H1 (cell line): ENCODE measurements around the gene RTEL1. TPM values are rescaled to one million over a fixed set of nuclear protein-coding genes. Genes with fewer than 3 reads are reported as not detected.

Experiments
- CTCF ChIA-PET: fragments of 300-600 bp; sonication (Branson Sonifier 250); formaldehyde crosslinking; loops from one replicate; lab custom pipeline; 2021; ENCODE audit not compliant: partially characterized antibody; lab: Charles Lee
- POLR2A ChIA-PET: fragments of 300-600 bp; sonication (Branson Sonifier 250); formaldehyde crosslinking; loops from one replicate; lab custom pipeline; 2021; ENCODE audit warnings: inconsistent platforms; ENCODE audit not compliant: partially characterized antibody; lab: Charles Lee
- DNase-seq, 2 experiments: peaks; one replicate each; pipeline versions ENCODE4 v3.0.0 to v3.0.0-alpha.2; 2010 to 2022; ENCODE audit warnings: low spot score in 2 of 2, low read depth in 1 of 2, mixed read lengths in 1 of 2
- FAIRE-seq: peaks from 2 replicates; lab custom pipeline; 2011; peaks lifted over from hg19 to GRCh38; lab: Jason Lieb, UNC
- H2AFZ ChIP-seq: 2 replicates; pipeline ENCODE4 v1.8.1; 2012; ENCODE audit warnings: low read length, inconsistent platforms
- H2AK5ac ChIP-seq: 2 replicates; pipeline ENCODE4 v1.6.1; 2013; ENCODE audit warnings: low read depth, low read length
- H2BK120ac ChIP-seq: replicated peaks from 2 replicates; pipeline ENCODE3; 2013; ENCODE audit warnings: low read depth, low read length, inconsistent platforms
- H2BK12ac ChIP-seq: 2 replicates; pipeline ENCODE4 v1.6.1; 2013; ENCODE audit warnings: low read depth, low read length
- H2BK15ac ChIP-seq: 2 replicates; pipeline ENCODE4 v1.6.1; 2013; ENCODE audit warnings: low read length
- H2BK20ac ChIP-seq: 2 replicates; pipeline ENCODE4 v1.6.1; 2013; ENCODE audit warnings: low read length
- H2BK5ac ChIP-seq: 2 replicates; pipeline ENCODE4 v1.6.1; 2013; ENCODE audit warnings: low read depth, low read length
- H3K14ac ChIP-seq: 2 replicates; pipeline ENCODE4 v1.6.1; 2013; ENCODE audit warnings: inconsistent platforms; ENCODE audit not compliant: insufficient read length
- H3K18ac ChIP-seq: 2 replicates; pipeline ENCODE4 v1.6.1; 2013; ENCODE audit warnings: low read length; ENCODE audit errors: extremely low read depth
- H3K23ac ChIP-seq: 2 replicates; pipeline ENCODE4 v1.6.1; 2013; ENCODE audit warnings: inconsistent platforms; ENCODE audit not compliant: insufficient read length
- H3K23me2 ChIP-seq: 2 replicates; pipeline ENCODE4 v1.6.1; 2013; ENCODE audit warnings: low read depth, low read length
- H3K27ac ChIP-seq: 2 replicates; pipeline ENCODE4 v1.6.1; 2011; ENCODE audit warnings: low read depth, low read length, inconsistent platforms
- H3K27me3 ChIP-seq, 4 experiments: replicated peaks in 1 of 4; 1 replicate in 1 of 4; 2 replicates in 3 of 4; pipeline versions ENCODE4 v1.6.1 to v1.8.1; 2011 to 2013; ENCODE audit warnings: low read length in 3 of 4, mild to moderate bottlenecking in 3 of 4, inconsistent platforms in 2 of 4, mixed read lengths in 2 of 4, moderate library complexity in 1 of 4; ENCODE audit not compliant: control insufficient read depth in 3 of 4, insufficient read depth in 3 of 4; ENCODE audit errors: extremely low read depth in 1 of 4
- H3K36me3 ChIP-seq, 4 experiments: 2 replicates each; pipeline versions ENCODE4 v1.6.1 to v1.8.1; 2011 to 2013; ENCODE audit warnings: mild to moderate bottlenecking in 4 of 4, low read length in 3 of 4, moderate library complexity in 2 of 4, control low read depth in 1 of 4, inconsistent platforms in 1 of 4; ENCODE audit not compliant: insufficient read depth in 4 of 4, control insufficient read depth in 2 of 4
- H3K4ac ChIP-seq: replicated peaks from 2 replicates; pipeline ENCODE3; 2013; ENCODE audit warnings: low read length, low read depth, mixed read lengths, inconsistent platforms; ENCODE audit not compliant: insufficient read length
- H3K4me1 ChIP-seq, 4 experiments: replicated peaks in 1 of 4; 1 replicate in 1 of 4; 2 replicates in 3 of 4; pipeline versions ENCODE4 v1.6.1 to v1.8.1; 2011 to 2013; ENCODE audit warnings: low read length in 3 of 4, inconsistent platforms in 2 of 4, mixed read lengths in 1 of 4; ENCODE audit not compliant: insufficient read depth in 4 of 4, control insufficient read depth in 3 of 4
- H3K4me2 ChIP-seq, 2 experiments: 2 replicates each; pipeline versions ENCODE4 v1.6.1 to v1.8.1; 2011 to 2013; ENCODE audit warnings: low read depth in 2 of 2, low read length in 2 of 2, control low read depth in 1 of 2, inconsistent platforms in 1 of 2, mild to moderate bottlenecking in 1 of 2; ENCODE audit not compliant: insufficient read depth in 1 of 2
- H3K4me3 ChIP-seq, 4 experiments: fragments of 200-600, 300-600 bp in 1 of 4; sonication (generic), shearing (Covaris generic), sonication (Bioruptor Twin) in 1 of 4; 2 replicates each; pipeline versions ENCODE4 v1.5.1 to v1.8.1; 2011 to 2016; ENCODE audit warnings: low read length in 4 of 4, low read depth in 3 of 4, control low read depth in 2 of 4, inconsistent platforms in 2 of 4, mild to moderate bottlenecking in 2 of 4, mixed read lengths in 1 of 4, moderate library complexity in 1 of 4; ENCODE audit not compliant: insufficient read depth in 2 of 4; ENCODE audit errors: extremely low read depth in 1 of 4
- H3K56ac ChIP-seq: replicated peaks from 2 replicates; pipeline ENCODE3; 2013; ENCODE audit warnings: low read depth, mild to moderate bottlenecking, mixed read lengths, low read length, inconsistent platforms; ENCODE audit not compliant: insufficient read length
- H3K79me1 ChIP-seq: 2 replicates; pipeline ENCODE4 v1.6.1; 2013; ENCODE audit warnings: low read depth, low read length, control low read depth
- H3K79me2 ChIP-seq, 2 experiments: 2 replicates each; pipeline versions ENCODE4 v1.6.1 to v1.8.1; 2012 to 2013; ENCODE audit warnings: low read length in 2 of 2, mild to moderate bottlenecking in 2 of 2, inconsistent platforms in 1 of 2; ENCODE audit not compliant: insufficient read depth in 2 of 2, control insufficient read depth in 1 of 2
- H3K9ac ChIP-seq, 4 experiments: replicated peaks in 1 of 4; 1 replicate in 1 of 4; 2 replicates in 3 of 4; pipeline versions ENCODE4 v1.6.1 to v1.8.1; 2011 to 2013; ENCODE audit warnings: low read depth in 3 of 4, low read length in 3 of 4, control low read depth in 2 of 4, mild to moderate bottlenecking in 2 of 4, moderate library complexity in 2 of 4, inconsistent platforms in 1 of 4; ENCODE audit errors: extremely low read depth in 1 of 4
- H3K9me3 ChIP-seq, 2 experiments: 2 replicates each; pipeline versions ENCODE4 v1.6.1 to v1.8.1; 2012 to 2013; ENCODE audit warnings: mild to moderate bottlenecking in 2 of 2, moderate library complexity in 2 of 2, control low read depth in 1 of 2, inconsistent platforms in 1 of 2, low read depth in 1 of 2, low read length in 1 of 2, mixed read lengths in 1 of 2; ENCODE audit not compliant: insufficient read depth in 2 of 2
- H4K20me1 ChIP-seq, 2 experiments: replicated peaks in 1 of 2; 2 replicates each; pipeline versions ENCODE3 to v1.8.1; 2011 to 2013; ENCODE audit warnings: inconsistent platforms in 2 of 2, low read length in 2 of 2, mild to moderate bottlenecking in 1 of 2; ENCODE audit not compliant: insufficient read depth in 2 of 2, control insufficient read depth in 1 of 2
- H4K5ac ChIP-seq: 2 replicates; pipeline ENCODE4 v1.6.1; 2013; ENCODE audit warnings: low read length, low read depth, mixed read lengths, inconsistent platforms; ENCODE audit not compliant: insufficient read length
- H4K8ac ChIP-seq: 2 replicates; pipeline ENCODE4 v1.8.0; 2013; ENCODE audit warnings: mild to moderate bottlenecking, moderate library complexity, low read length, inconsistent platforms; ENCODE audit not compliant: insufficient read depth; ENCODE audit errors: extremely low read depth
- H4K91ac ChIP-seq: replicated peaks from 2 replicates; pipeline ENCODE3; 2013; ENCODE audit warnings: low read length, mixed read lengths, inconsistent platforms; ENCODE audit not compliant: insufficient read length
- BACH1 ChIP-seq: IDR thresholded peaks from 2 replicates; pipeline ENCODE4 v1.6.1; 2012; ENCODE audit warnings: low read length, improper control_type of control experiment
- BCL11A ChIP-seq, 2 experiments: IDR thresholded peaks; one replicate each; pipeline ENCODE4 v1.6.1; 2011; ENCODE audit warnings: low read depth in 2 of 2, low read length in 2 of 2, mild to moderate bottlenecking in 2 of 2
- CHD1 ChIP-seq: IDR thresholded peaks from 2 replicates; pipeline ENCODE4 v1.6.1; 2012; ENCODE audit warnings: low read depth, low read length, improper control_type of control experiment
- HDAC6 ChIP-seq: IDR thresholded peaks from one replicate; pipeline ENCODE4 v1.7.1; 2012; ENCODE audit warnings: low read depth, mild to moderate bottlenecking, inconsistent platforms, low read length, moderate library complexity
- JUN ChIP-seq: IDR thresholded peaks from 2 replicates; pipeline ENCODE4 v1.6.1; 2011; ENCODE audit warnings: low read depth, mild to moderate bottlenecking, improper control_type of control experiment, low read length
- POLR2AphosphoS5 ChIP-seq: IDR thresholded peaks from 2 replicates; pipeline ENCODE4 v1.6.1; 2011; ENCODE audit warnings: low read depth, low read length
- SP1 ChIP-seq: IDR thresholded peaks from 2 replicates; pipeline ENCODE4 v1.6.1; 2011; ENCODE audit warnings: low read depth, low read length
- TBP ChIP-seq: IDR thresholded peaks from 2 replicates; pipeline ENCODE4 v1.6.1; 2011; ENCODE audit warnings: low read depth, low read length, improper control_type of control experiment
- WGBS, 2 experiments: shearing (Covaris generic) in 1 of 2; methylation state at CpG; one replicate each; pipeline versions ENCODE4 v1.1.6 to v1.1.7; 2013 to 2015; ENCODE audit warnings: low lambda C conversion rate in 2 of 2, mixed read lengths in 2 of 2, inconsistent platforms in 1 of 2, low coverage in 1 of 2, missing lambda C conversion rate in 1 of 2; ENCODE audit not compliant: insufficient replicate concordance in 2 of 2, insufficient coverage in 1 of 2, insufficient read length in 1 of 2; ENCODE audit errors: extremely low coverage in 1 of 2, missing lambda C conversion rate in 1 of 2; 5-methylcytosine and 5-hydroxymethylcytosine counted together
- polyA plus RNA-seq, 7 experiments: library from polyadenylated mRNA; depleted of rRNA in 3 of 7; stranded (reverse) in 5 of 7; unstranded in 2 of 7; fragments of >200 nt in 5 of 7; fragments of 200-250 nt in 2 of 7; gene quantifications; 1 replicate in 5 of 7; 2 replicates in 1 of 7; 4 replicates in 1 of 7; pipeline versions ENCODE4 v1.2.1 to v1.2.3, GENCODE V29; 2011 to 2013; ENCODE audit warnings: missing spikeins in 2 of 7, mixed read lengths in 2 of 7
- total RNA-seq: library from RNA; stranded (reverse); fragmentation: NEBNext Ultra II Directional; extraction: Animal tissue kit (Norgen Biotek cat#: 25700); gene quantifications from 2 replicates; pipeline ENCODE4 v1.2.1, GENCODE V29; 2021
- TF ChIP-seq, protein P1 (sequence below), 3 experiments: IDR thresholded peaks; 1 replicate in 2 of 3; 2 replicates in 1 of 3; pipeline versions ENCODE4 v1.5.1 to v1.6.1; 2011; ENCODE audit warnings: low read length in 3 of 3, mild to moderate bottlenecking in 3 of 3, inconsistent platforms in 2 of 3, low read depth in 1 of 3, moderate library complexity in 1 of 3; ENCODE audit not compliant: insufficient read depth in 1 of 3; ENCODE audit errors: control extremely low read depth in 1 of 3

RTEL1 gene
- total and polyA plus RNA-seq, 2 of the 8 experiments (the other 6 are each of a cell fraction or from before 2014, with no cell fraction given): 16.2 to 37.1 TPM

- peaks cover 8% of the 10 kb centered on the region; the same call in 1 of the 2 replicates for H3K23me2 ChIP-seq
- ChIA-PET CTCF (interaction anchor here (0.6 to 1.2 kb wide), 3 partner anchors 61 to 150 kb away, joined by 3 read pairs; no protein-coding TSS in a partner anchor), POLR2A (interaction anchor here (0.8 kb wide), 1 partner anchor 196 kb away, joined by 3 read pairs; no protein-coding TSS in a partner anchor)
- WGBS, 2 experiments: 83% methylated on average over 4 of the region's 4 CpGs; no CpG with 5 or more reads in 1 of the 2 experiments
- no peak overlapping the region for H2BK5ac ChIP-seq
- no peak overlapping the region for H3K4me3 ChIP-seq
- FAIRE-seq: no peak
- H2BK12ac ChIP-seq: no peak overlapping the region
- H4K5ac ChIP-seq: no peak overlapping the region
- H3K56ac ChIP-seq: no peak overlapping the region
- no peak overlapping the region for H3K4me2 ChIP-seq
- H3K4me1 ChIP-seq: peaks cover 0 to 8% (median 7%) of the 10 kb centered on the region in 4 experiments; a peak in 5 of 7 replicates
- H4K91ac ChIP-seq: no peak overlapping the region
- no peak overlapping the region for H3K14ac ChIP-seq
- no peak for DNase-seq
- no peak overlapping the region for H3K18ac ChIP-seq
- no peak overlapping the region for H2AFZ ChIP-seq
- no peak overlapping the region for H2AK5ac ChIP-seq
- peaks cover 0 to 12% (median 6%) of the 10 kb centered on the region in 4 experiments; a peak in 3 of 8 replicates for H3K36me3 ChIP-seq
- no peaks in the 10 kb centered on the region; the same call in 1 of the 2 replicates for H3K79me1 ChIP-seq
- H4K8ac ChIP-seq: no peak overlapping the region
- H3K4ac ChIP-seq: no peak overlapping the region
- H4K20me1 ChIP-seq: peaks cover 0 to 3% of the 10 kb centered on the region in 2 experiments
- no peaks in the 10 kb centered on the region for H3K79me2 ChIP-seq
- H2BK120ac ChIP-seq: no peak overlapping the region
- H3K27ac ChIP-seq: no peak overlapping the region
- no peak overlapping the region for H3K9ac ChIP-seq
- no peaks in the 10 kb centered on the region for H3K9me3 ChIP-seq
- no peaks in the 10 kb centered on the region for H3K27me3 ChIP-seq
- no peak overlapping the region for H2BK20ac ChIP-seq
- no peak overlapping the region for H2BK15ac ChIP-seq
- no peak overlapping the region for H3K23ac ChIP-seq
- TF ChIP-seq JUN (no peak), HDAC6 (no peak), POLR2AphosphoS5 (no peak), TBP (no peak), BCL11A (IDR thresholded peaks at IDR 0.05; ENCODE audit: low read depth in 2 of 2, low read length in 2 of 2) (no peak), CHD1 (no peak), BACH1 (no peak), SP1 (no peak)
- TF ChIP-seq, protein P1, sequence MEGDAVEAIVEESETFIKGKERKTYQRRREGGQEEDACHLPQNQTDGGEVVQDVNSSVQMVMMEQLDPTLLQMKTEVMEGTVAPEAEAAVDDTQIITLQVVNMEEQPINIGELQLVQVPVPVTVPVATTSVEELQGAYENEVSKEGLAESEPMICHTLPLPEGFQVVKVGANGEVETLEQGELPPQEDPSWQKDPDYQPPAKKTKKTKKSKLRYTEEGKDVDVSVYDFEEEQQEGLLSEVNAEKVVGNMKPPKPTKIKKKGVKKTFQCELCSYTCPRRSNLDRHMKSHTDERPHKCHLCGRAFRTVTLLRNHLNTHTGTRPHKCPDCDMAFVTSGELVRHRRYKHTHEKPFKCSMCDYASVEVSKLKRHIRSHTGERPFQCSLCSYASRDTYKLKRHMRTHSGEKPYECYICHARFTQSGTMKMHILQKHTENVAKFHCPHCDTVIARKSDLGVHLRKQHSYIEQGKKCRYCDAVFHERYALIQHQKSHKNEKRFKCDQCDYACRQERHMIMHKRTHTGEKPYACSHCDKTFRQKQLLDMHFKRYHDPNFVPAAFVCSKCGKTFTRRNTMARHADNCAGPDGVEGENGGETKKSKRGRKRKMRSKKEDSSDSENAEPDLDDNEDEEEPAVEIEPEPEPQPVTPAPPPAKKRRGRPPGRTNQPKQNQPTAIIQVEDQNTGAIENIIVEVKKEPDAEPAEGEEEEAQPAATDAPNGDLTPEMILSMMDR (IDR thresholded peaks at IDR 0.05; ENCODE audit: control extremely low read depth in 1 of 3, insufficient read depth in 1 of 3, low read depth in 1 of 3, low read length in 3 of 3): no peak
These were observed 86.0 kb downstream of the RTEL1 start for GRCh38 chr20:63744158-63744557.
